Kidney tubule cell (primary cell): ENCODE data around the gene SH3RF3.

Source experiments
- DNase-seq: peaks from one replicate; pipeline ENCODE4 v3.0.0-alpha.2; 2018; ENCODE audit warnings: low spot score

SH3RF3 gene

GRCh38 chr2:109353806-109354745 lies 225.1 kb downstream of the SH3RF3 start:
- no peak for DNase-seq

GRCh38 chr2:109355192-109355843 lies 226.3 kb downstream of the SH3RF3 start:
- no peak for DNase-seq

- no peak for DNase-seq
These were observed 227.5 kb downstream of the SH3RF3 start for GRCh38 chr2:109356324-109357035.

- DNase-seq = no peak
These were observed 235.2 kb downstream of the SH3RF3 start for GRCh38 chr2:109364217-109364616.

- no peak for DNase-seq
These were observed 236.1 kb downstream of the SH3RF3 start for GRCh38 chr2:109365131-109365530.

- DNase-seq = no peak
These were observed 238.7 kb downstream of the SH3RF3 start for GRCh38 chr2:109367683-109368082.

GRCh38 chr2:109368798-109369197 lies 239.8 kb downstream of the SH3RF3 start:
- no peak for DNase-seq

- DNase-seq = no peak
These were observed 240.7 kb downstream of the SH3RF3 start for GRCh38 chr2:109369671-109370191.

GRCh38 chr2:109370399-109371035 lies 241.5 kb downstream of the SH3RF3 start:
- no peak for DNase-seq

- no peak for DNase-seq
These were observed 242.6 kb downstream of the SH3RF3 start for GRCh38 chr2:109371481-109372170.

- DNase-seq = no peak
These were observed 243.2 kb downstream of the SH3RF3 start for GRCh38 chr2:109372171-109372568.

- DNase-seq = no peak
These were observed 243.6 kb downstream of the SH3RF3 start for GRCh38 chr2:109372614-109373013.

GRCh38 chr2:109373791-109374547 lies 245.0 kb downstream of the SH3RF3 start:
- DNase-seq = no peak

- DNase-seq = no peak
These were observed 245.6 kb downstream of the SH3RF3 start for GRCh38 chr2:109374548-109375130.

GRCh38 chr2:109375131-109375561 lies 246.1 kb downstream of the SH3RF3 start:
- no peak for DNase-seq

GRCh38 chr2:109375656-109376055 lies 246.7 kb downstream of the SH3RF3 start:
- no peak for DNase-seq

GRCh38 chr2:109376115-109376514 lies 247.1 kb downstream of the SH3RF3 start:
- no peak for DNase-seq

- no peak for DNase-seq
These were observed 247.9 kb downstream of the SH3RF3 start for GRCh38 chr2:109376796-109377495.

- DNase-seq = no peak
These were observed 249.0 kb downstream of the SH3RF3 start for GRCh38 chr2:109377976-109378375.
